Nephron progenitor cell (in vitro differentiated cells): ENCODE results near the gene CCDC85A.
A peak's percentile ranks its signal among the peaks of the same experiment; 100 is the strongest.

ENCODE experiments used
- DNase-seq: peaks from one replicate; pipeline ENCODE4 v3.0.0; 2021
- H3K27ac Mint-ChIP-seq: 2 replicates; pipeline ENCODE4 v1.8.0; 2021; ENCODE audit warnings: mild to moderate bottlenecking, moderate library complexity, mixed read lengths
- H3K27me3 Mint-ChIP-seq: 2 replicates; pipeline ENCODE4 v1.8.0; 2021; ENCODE audit warnings: mild to moderate bottlenecking, low read depth, mixed read lengths; ENCODE audit not compliant: poor library complexity
- H3K36me3 Mint-ChIP-seq: 2 replicates; pipeline ENCODE4 v1.8.0; 2021; ENCODE audit warnings: low read depth, mixed read lengths
- H3K4me1 Mint-ChIP-seq: 2 replicates; pipeline ENCODE4 v1.8.0; 2021; ENCODE audit warnings: mixed read lengths
- H3K4me3 Mint-ChIP-seq: 2 replicates; pipeline ENCODE4 v1.8.0; 2021; ENCODE audit warnings: mild to moderate bottlenecking, moderate library complexity, mixed read lengths
- H3K9me3 Mint-ChIP-seq: 2 replicates; pipeline ENCODE4 v1.8.0; 2021; ENCODE audit warnings: mild to moderate bottlenecking, moderate library complexity, mixed read lengths
- TF ChIP-seq, protein P1 (sequence below): fragments of 200-600 bp; sonication (generic); IDR thresholded peaks from 2 replicates; pipeline ENCODE4 v1.5.0; 2021; ENCODE audit warnings: antibody characterized with exemption

CCDC85A gene

DNA sequence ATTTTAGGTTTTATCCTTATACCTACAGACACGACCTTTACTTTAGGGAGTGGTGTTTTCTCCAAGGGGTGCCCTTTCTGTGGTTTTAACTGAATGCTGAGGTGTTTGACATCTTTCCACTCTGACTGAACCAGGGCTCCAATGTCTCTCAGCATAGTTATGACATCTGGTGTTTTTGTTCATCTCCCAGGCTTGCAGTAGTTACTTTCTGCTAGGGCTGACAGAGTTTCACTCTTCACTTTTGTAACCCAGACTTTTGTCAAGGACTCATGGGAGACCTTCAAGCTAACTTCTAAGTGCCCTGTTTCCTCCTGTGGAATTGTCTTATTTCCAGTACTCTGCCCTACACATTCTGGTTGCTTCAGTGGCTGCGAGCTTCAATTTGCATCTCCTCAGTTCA, 103.1 kb downstream of the CCDC85A start:
- no peak overlapping the region for H3K27ac Mint-ChIP-seq

DNA sequence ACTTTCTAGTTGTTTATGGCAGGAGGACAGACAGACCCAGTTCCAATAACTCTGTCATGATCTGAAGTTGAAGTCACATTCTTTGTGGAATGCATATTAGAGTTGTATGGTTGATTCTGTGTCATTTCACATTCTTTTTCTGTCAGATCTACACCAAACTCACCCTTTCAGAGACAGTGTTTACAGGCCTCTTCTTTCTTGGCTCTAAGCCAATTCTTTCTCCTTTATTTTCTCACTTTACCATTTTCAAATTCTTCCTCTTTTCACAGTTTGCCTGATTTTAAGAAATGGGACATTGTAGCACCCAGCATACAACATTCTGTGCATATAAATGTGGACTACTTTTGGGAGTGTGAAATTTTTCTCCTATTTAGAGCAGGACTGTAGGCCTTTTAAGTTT, 103.7 kb downstream of the CCDC85A start:
- Mint-ChIP-seq H3K27ac (peak overlapping the region; percentile 64), H3K4me3 (no peak overlapping the region), H3K4me1 (peaks cover 12% of the 10 kb centered on the region), H3K9me3 (peaks cover 9% of the 10 kb centered on the region), H3K27me3 (no peaks in the 10 kb centered on the region), H3K36me3 (no peaks in the 10 kb centered on the region)
- no peak for DNase-seq
- TF ChIP-seq, protein P1, sequence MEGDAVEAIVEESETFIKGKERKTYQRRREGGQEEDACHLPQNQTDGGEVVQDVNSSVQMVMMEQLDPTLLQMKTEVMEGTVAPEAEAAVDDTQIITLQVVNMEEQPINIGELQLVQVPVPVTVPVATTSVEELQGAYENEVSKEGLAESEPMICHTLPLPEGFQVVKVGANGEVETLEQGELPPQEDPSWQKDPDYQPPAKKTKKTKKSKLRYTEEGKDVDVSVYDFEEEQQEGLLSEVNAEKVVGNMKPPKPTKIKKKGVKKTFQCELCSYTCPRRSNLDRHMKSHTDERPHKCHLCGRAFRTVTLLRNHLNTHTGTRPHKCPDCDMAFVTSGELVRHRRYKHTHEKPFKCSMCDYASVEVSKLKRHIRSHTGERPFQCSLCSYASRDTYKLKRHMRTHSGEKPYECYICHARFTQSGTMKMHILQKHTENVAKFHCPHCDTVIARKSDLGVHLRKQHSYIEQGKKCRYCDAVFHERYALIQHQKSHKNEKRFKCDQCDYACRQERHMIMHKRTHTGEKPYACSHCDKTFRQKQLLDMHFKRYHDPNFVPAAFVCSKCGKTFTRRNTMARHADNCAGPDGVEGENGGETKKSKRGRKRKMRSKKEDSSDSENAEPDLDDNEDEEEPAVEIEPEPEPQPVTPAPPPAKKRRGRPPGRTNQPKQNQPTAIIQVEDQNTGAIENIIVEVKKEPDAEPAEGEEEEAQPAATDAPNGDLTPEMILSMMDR, result no peak

More for the DNA sequence above, 103.1 kb downstream of the CCDC85A start:
- Mint-ChIP-seq H3K36me3 (no peaks in the 10 kb centered on the region), H3K9me3 (peaks cover 9% of the 10 kb centered on the region), H3K4me3 (no peak overlapping the region), H3K4me1 (peaks cover 12% of the 10 kb centered on the region), H3K27me3 (no peaks in the 10 kb centered on the region)
- TF ChIP-seq, protein P1, result no peak
- no peak for DNase-seq

DNA sequence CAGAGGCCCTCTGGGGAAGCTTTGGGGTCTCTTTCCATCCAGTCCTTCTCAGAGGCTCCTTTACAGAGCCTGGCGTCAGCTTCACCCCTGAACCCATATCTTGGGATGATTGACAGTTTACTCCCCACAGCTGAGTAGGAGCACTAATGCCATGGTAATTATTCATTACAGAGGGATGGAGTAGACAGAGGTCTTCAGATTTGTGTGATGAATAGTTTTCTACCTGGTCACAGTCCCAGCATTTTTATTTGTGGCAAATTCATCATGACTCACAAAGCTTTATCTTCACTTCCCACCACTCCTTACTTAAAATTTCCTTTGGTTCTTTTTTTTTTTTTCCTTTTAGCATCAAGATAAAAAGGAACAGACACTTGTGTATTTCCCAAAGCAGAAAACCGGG, 104.2 kb downstream of the CCDC85A start:
- Mint-ChIP-seq H3K27ac (peak overlapping the region; percentile 64), H3K36me3 (no peaks in the 10 kb centered on the region), H3K4me1 (peaks cover 12% of the 10 kb centered on the region), H3K9me3 (peaks cover 9% of the 10 kb centered on the region), H3K4me3 (no peak overlapping the region), H3K27me3 (no peaks in the 10 kb centered on the region)
- DNase-seq, result no peak
- TF ChIP-seq, protein P1, result no peak

DNA sequence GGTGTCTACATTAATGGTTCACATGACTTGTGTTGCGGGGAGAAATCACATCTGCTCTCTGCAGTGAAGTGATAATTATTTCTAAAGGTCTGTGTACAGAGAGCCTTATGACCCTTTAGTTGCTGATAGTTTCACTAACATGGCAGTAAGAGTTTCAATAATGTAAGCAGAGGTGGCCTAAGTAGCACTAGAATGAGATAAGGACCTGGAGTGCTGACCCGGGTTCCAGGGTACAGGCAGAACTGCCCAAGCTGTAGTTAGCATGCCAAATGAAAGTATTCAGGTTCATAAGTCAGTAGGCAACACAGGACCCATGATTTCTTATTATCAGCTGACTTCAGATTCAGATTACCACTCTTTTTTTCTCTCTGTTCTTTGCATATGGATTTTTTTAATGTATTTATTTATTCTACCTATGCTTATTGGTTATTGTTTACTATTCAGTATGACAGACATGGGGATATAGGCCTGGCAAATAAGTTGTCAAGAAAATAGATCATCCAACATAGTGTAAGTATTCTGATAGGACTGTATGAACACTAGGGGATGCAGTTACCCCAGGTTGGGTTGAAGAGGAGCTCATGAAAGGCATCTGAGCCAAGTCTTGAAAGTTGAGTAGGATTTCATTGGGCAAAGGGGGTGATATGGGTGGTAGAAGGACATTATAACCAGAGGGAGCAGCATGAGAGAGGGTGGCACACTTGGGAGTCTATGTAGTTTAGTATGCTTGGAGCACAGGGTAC, 105.2 kb downstream of the CCDC85A start:
- Mint-ChIP-seq H3K27ac (no peak overlapping the region), H3K4me1 (peaks cover 12% of the 10 kb centered on the region), H3K9me3 (peaks cover 9% of the 10 kb centered on the region), H3K4me3 (no peak overlapping the region), H3K36me3 (no peaks in the 10 kb centered on the region), H3K27me3 (no peaks in the 10 kb centered on the region)
- no peak for DNase-seq
- TF ChIP-seq, protein P1, result no peak

DNA sequence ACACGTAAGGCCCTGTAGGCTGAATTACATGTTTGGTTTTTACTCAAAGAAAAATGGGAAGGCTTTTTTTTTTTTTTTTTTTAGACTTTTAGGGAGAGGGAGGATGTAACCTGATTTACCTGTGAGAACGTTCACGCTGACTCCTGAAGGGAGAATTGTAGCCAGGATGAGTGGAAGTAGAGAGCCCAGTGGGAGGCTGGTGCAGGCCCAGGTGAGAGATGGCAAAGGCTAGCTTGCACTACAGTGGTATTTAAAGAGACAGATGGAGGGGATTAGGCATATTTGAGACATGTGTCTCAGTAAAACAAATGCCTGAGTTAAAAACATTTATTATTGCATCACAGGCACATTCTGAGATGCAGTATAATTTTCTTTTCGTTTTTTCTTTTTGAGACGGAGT, 107.9 kb downstream of the CCDC85A start:
- Mint-ChIP-seq H3K4me1 (peaks cover 12% of the 10 kb centered on the region), H3K4me3 (no peak overlapping the region), H3K27me3 (no peaks in the 10 kb centered on the region), H3K36me3 (no peaks in the 10 kb centered on the region), H3K27ac (no peak overlapping the region), H3K9me3 (no peaks in the 10 kb centered on the region)
- TF ChIP-seq, protein P1, result no peak
- DNase-seq, result no peak

DNA sequence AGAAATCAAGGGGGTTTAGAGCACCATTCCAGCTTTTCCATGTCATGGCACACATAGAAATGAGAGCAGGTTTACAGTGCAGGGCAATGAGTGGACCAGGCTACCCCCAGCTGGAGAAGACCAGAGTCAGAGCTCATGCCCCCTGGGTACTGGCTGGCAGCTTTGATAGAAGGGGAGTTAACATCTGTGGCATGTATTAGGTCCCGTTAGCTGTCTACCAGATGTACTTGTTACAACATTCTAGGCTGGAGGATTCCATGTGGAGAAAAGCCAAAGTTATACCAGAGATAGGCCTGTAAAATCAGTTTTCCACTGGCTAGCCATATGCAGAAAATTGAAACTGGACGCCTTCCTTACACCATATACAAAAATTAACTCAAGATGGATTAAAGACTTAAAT, 109.2 kb downstream of the CCDC85A start:
- Mint-ChIP-seq H3K27ac (no peak overlapping the region), H3K27me3 (peaks cover 4% of the 10 kb centered on the region), H3K9me3 (no peaks in the 10 kb centered on the region), H3K36me3 (no peaks in the 10 kb centered on the region), H3K4me1 (peaks cover 2% of the 10 kb centered on the region), H3K4me3 (no peak overlapping the region)
- DNase-seq, result no peak
- TF ChIP-seq, protein P1, result no peak
